Measurements from ENCODE around the gene PCDHA4.
"Not testable (repeated sequence)": the region's sequence is repeated elsewhere in the genome, so short reads cannot be mapped to it uniquely, and the experiment has no call there.

DNA sequence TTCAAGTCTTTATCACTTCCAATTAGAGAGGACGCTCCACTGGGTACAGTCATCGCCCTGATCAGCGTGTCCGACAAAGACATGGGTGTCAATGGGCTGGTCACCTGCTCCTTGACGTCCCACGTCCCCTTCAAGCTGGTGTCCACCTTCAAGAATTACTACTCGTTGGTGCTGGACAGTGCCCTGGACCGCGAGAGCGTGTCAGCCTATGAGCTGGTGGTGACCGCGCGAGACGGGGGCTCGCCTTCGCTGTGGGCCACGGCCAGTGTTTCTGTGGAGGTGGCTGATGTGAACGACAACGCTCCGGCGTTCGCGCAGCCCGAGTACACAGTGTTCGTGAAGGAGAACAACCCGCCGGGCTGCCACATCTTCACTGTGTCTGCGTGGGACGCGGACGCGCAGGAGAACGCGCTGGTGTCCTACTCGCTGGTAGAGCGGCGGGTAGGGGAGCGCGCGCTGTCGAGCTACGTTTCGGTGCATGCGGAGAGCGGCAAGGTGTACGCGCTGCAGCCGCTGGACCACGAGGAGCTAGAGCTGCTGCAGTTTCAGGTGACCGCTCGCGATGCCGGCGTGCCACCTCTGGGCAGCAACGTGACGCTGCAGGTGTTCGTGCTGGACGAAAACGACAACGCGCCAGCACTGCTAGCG is 1.5 kb downstream of the PCDHA4 start:
- TF ChIP-seq, protein P1, sequence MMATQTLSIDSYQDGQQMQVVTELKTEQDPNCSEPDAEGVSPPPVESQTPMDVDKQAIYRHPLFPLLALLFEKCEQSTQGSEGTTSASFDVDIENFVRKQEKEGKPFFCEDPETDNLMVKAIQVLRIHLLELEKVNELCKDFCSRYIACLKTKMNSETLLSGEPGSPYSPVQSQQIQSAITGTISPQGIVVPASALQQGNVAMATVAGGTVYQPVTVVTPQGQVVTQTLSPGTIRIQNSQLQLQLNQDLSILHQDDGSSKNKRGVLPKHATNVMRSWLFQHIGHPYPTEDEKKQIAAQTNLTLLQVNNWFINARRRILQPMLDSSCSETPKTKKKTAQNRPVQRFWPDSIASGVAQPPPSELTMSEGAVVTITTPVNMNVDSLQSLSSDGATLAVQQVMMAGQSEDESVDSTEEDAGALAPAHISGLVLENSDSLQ (IDR thresholded peaks at IDR 0.05): not testable (repeated sequence)
- TF ChIP-seq SP1 (IDR thresholded peaks at IDR 0.05); SUZ12 (IDR thresholded peaks at IDR 0.05); BHLHE40 (IDR thresholded peaks at IDR 0.05; ENCODE audit: borderline replicate concordance); TARDBP (IDR thresholded peaks at IDR 0.05); FOXK2 (IDR thresholded peaks at IDR 0.05): not testable (repeated sequence)
